K562 (cell line): ENCODE results near the gene KDM4C. TPM values are rescaled to one million over a fixed set of nuclear protein-coding genes. Genes with fewer than 3 reads are reported as not detected.

ENCODE experiments used
- ATAC-seq: fragments of 200-7000 bp; cut with Tn5 transposase; 3 replicates; pipeline ENCODE4 v1.9.1; 2020; ENCODE audit warnings: moderate library complexity
- BruUV-seq: library from RNA; stranded (reverse); fragments of 400-500 nt; replicated peaks from 2 replicates; lab custom pipeline; 2021; lab: Mats Ljungman, UMichigan
- CTCF ChIA-PET: fragments of 300-600 bp; formaldehyde crosslinking; extraction: SDS; loops from one replicate; lab custom pipeline; 2021; ENCODE audit warnings: low intra/inter-chr PET ratio; lab: Yijun Ruan, JAX
- POLR2A ChIA-PET: fragments of 300-600, 350-650 bp; sonication (Branson Sonifier 250); formaldehyde crosslinking; extraction: SDS; loops from one replicate; lab custom pipeline; 2021; ENCODE audit warnings: antibody characterized with exemption, inconsistent platforms; lab: Yijun Ruan, JAX
- DNase-seq, 4 experiments: peaks; one replicate each; pipeline versions ENCODE4 v3.0.0 to v3.0.0-alpha.2; 2011 to 2018; ENCODE audit warnings: low spot score in 3 of 4, mixed read lengths in 3 of 4; ENCODE audit errors: extremely low read depth in 1 of 4
- FAIRE-seq: peaks from 2 replicates; lab custom pipeline; 2011; peaks lifted over from hg19 to GRCh38; lab: Jason Lieb, UNC
- H2AFZ ChIP-seq: 2 replicates; pipeline ENCODE4 v1.6.0; 2011; ENCODE audit warnings: low read depth, low read length, control low read depth, inconsistent platforms
- H3K27ac ChIP-seq: fragments of 200-600 bp; 3 replicates; pipeline ENCODE4 v1.8.0; 2011; ENCODE audit warnings: low read depth, mild to moderate bottlenecking, control low read depth, inconsistent platforms, low read length, moderate library complexity, mixed read lengths; ENCODE audit errors: extremely low read depth
- H3K27me3 ChIP-seq, 2 experiments: fragments of 300-600 bp in 1 of 2; 2 replicates in 1 of 2; 3 replicates in 1 of 2; pipeline versions ENCODE4 v1.6.0 to v1.8.0; 2011; ENCODE audit warnings: inconsistent platforms in 2 of 2, low read length in 2 of 2, mild to moderate bottlenecking in 1 of 2, mixed read lengths in 1 of 2, moderate library complexity in 1 of 2; ENCODE audit not compliant: control insufficient read depth in 2 of 2, insufficient read depth in 2 of 2
- H3K36me3 ChIP-seq: fragments of 300-600 bp; 3 replicates; pipeline ENCODE4 v1.8.0; 2011; ENCODE audit warnings: mild to moderate bottlenecking, low read length, inconsistent platforms; ENCODE audit not compliant: control insufficient read depth, insufficient read depth
- H3K4me1 ChIP-seq, 2 experiments: fragments of 200-600 bp in 1 of 2; replicated peaks in 1 of 2; 2 replicates in 1 of 2; 3 replicates in 1 of 2; pipeline versions ENCODE4 v1.5.1 to v1.8.0; 2011; ENCODE audit warnings: inconsistent platforms in 2 of 2, low read length in 2 of 2, mild to moderate bottlenecking in 1 of 2, mixed read lengths in 1 of 2, moderate library complexity in 1 of 2; ENCODE audit not compliant: control insufficient read depth in 2 of 2, insufficient read depth in 2 of 2
- H3K4me2 ChIP-seq: 2 replicates; pipeline ENCODE4 v1.6.1; 2011; ENCODE audit warnings: low read length, control low read depth, inconsistent platforms, mixed read lengths; ENCODE audit not compliant: insufficient read depth
- H3K4me3 ChIP-seq: fragments of 200-600 bp; sonication (generic), shearing (Covaris generic); 2 replicates; pipeline ENCODE4 v1.5.1; 2016; ENCODE audit warnings: control low read depth, inconsistent platforms
- H3K79me2 ChIP-seq: fragments of 200-600 bp; 3 replicates; pipeline ENCODE4 v1.8.0; 2011; ENCODE audit warnings: low read length, inconsistent platforms; ENCODE audit not compliant: control insufficient read depth, insufficient read depth
- H3K9ac ChIP-seq, 2 experiments: 2 replicates each; pipeline versions ENCODE4 v1.6.0 to v1.6.1; 2011; ENCODE audit warnings: low read depth in 2 of 2, low read length in 2 of 2, control low read depth in 1 of 2, inconsistent platforms in 1 of 2, mild to moderate bottlenecking in 1 of 2, mixed read lengths in 1 of 2; ENCODE audit not compliant: insufficient read depth in 1 of 2
- H3K9me1 ChIP-seq: one replicate; pipeline ENCODE4 v1.6.0; 2011; ENCODE audit warnings: inconsistent platforms, mild to moderate bottlenecking, low read length, moderate library complexity; ENCODE audit not compliant: control insufficient read depth, insufficient read depth
- H3K9me3 ChIP-seq: replicated peaks from 2 replicates; pipeline ENCODE4 v1.5.1; 2011; ENCODE audit warnings: low read depth, low read length, inconsistent platforms; ENCODE audit not compliant: control insufficient read depth, insufficient read depth
- H4K20me1 ChIP-seq: replicated peaks from 2 replicates; pipeline ENCODE4 v1.6.1; 2011; ENCODE audit warnings: low read length, inconsistent platforms, mixed read lengths; ENCODE audit not compliant: control insufficient read depth, insufficient read depth
- CCNT2 ChIP-seq: IDR thresholded peaks from 2 replicates; pipeline ENCODE4 v1.6.1; 2011; ENCODE audit warnings: borderline replicate concordance, low read depth, mild to moderate bottlenecking, moderate library complexity, mixed read lengths, low read length; ENCODE audit not compliant: insufficient read length; ENCODE audit errors: extremely low read depth
- DPF2 ChIP-seq: fragments of 450-650 bp; IDR thresholded peaks from 2 replicates; pipeline ENCODE4 v1.6.1; 2016
- KAT8 ChIP-seq: fragments of 450-650 bp; IDR thresholded peaks from 2 replicates; pipeline ENCODE4 v1.6.1; 2016; ENCODE audit warnings: low read depth, mild to moderate bottlenecking
- NCOR1 ChIP-seq: fragments of 450-650 bp; IDR thresholded peaks from 2 replicates; pipeline ENCODE4 v1.6.1; 2016; ENCODE audit warnings: mild to moderate bottlenecking, moderate library complexity
- NR2C2 ChIP-seq, 2 experiments: fragments of 200-800 bp in 1 of 2; sonication (Bioruptor generic) in 1 of 2; sonication (generic) in 1 of 2; formaldehyde crosslinking in 1 of 2; IDR thresholded peaks; 2 replicates each; pipeline versions ENCODE4 v1.6.1 to v1.8.0; 2016 to 2022; ENCODE audit warnings: mild to moderate bottlenecking in 1 of 2, missing compliant biosample characterization in 1 of 2, missing genetic modification characterization in 1 of 2, missing genetic modification reagents in 1 of 2
- PHF20 ChIP-seq: fragments of 450-650 bp; IDR thresholded peaks from 2 replicates; pipeline ENCODE4 v1.6.1; 2018; ENCODE audit not compliant: partially characterized antibody
- RERE ChIP-seq: sonication (generic); formaldehyde crosslinking; IDR thresholded peaks from 2 replicates; pipeline ENCODE4 v1.8.0; 2023; ENCODE audit warnings: missing genetic modification reagents, mild to moderate bottlenecking, borderline replicate concordance
- SFPQ ChIP-seq: fragments of 200-400 bp; formaldehyde crosslinking; IDR thresholded peaks from 2 replicates; pipeline ENCODE4 v1.6.1; 2017; ENCODE audit warnings: mild to moderate bottlenecking, low read depth, low read length, moderate library complexity
- TOE1 ChIP-seq, 2 experiments: fragments of 450-650 bp in 1 of 2; sonication (generic) in 1 of 2; formaldehyde crosslinking in 1 of 2; IDR thresholded peaks; 2 replicates each; pipeline versions ENCODE4 v1.7.1 to v1.8.0; 2016 to 2022; ENCODE audit warnings: borderline replicate concordance in 2 of 2, mild to moderate bottlenecking in 2 of 2, antibody characterized with exemption in 1 of 2, inconsistent platforms in 1 of 2, low read depth in 1 of 2, missing genetic modification reagents in 1 of 2, moderate library complexity in 1 of 2
- USF2 ChIP-seq: sonication (generic); formaldehyde crosslinking; IDR thresholded peaks from 2 replicates; pipeline ENCODE4 v1.5.0; 2020; ENCODE audit warnings: missing genetic modification reagents
- ZNF140 ChIP-seq: fragments of 250-450 bp; sonication (Bioruptor Pico); IDR thresholded peaks from 2 replicates; pipeline ENCODE4 v1.8.0; 2021; ENCODE audit warnings: moderate library complexity, mild to moderate bottlenecking, inconsistent platforms
- ZNF146 ChIP-seq: IDR thresholded peaks from one replicate; pipeline ENCODE4 v1.6.1; 2018; ENCODE audit warnings: missing compliant biosample characterization; ENCODE audit not compliant: unreplicated experiment
- ZNF584 ChIP-seq: fragments of 200-800 bp; sonication (Bioruptor generic); IDR thresholded peaks from 2 replicates; pipeline ENCODE4 v1.6.1; 2016; ENCODE audit warnings: low read depth, mild to moderate bottlenecking, missing genetic modification characterization, missing compliant biosample characterization
- WGBS: fragments of 100-300 bp; shearing (Covaris generic); methylation state at CpG from one replicate; pipeline ENCODE4 v1.1.6; 2016; ENCODE audit warnings: low coverage, mixed read lengths; ENCODE audit not compliant: insufficient coverage; ENCODE audit errors: missing lambda C conversion rate; 5-methylcytosine and 5-hydroxymethylcytosine counted together
- in situ Hi-C: fragments of 300-500 bp; cut with MboI; formaldehyde crosslinking; loops from 4 replicates; pipeline ENCODE4 v1.15.0; 2018; ENCODE audit warnings: inconsistent platforms, mixed read lengths
- intact Hi-C: fragments of 100-400 bp; cut with micrococcal nuclease; formaldehyde crosslinking; loops from 2 replicates; pipeline ENCODE4 v1.14.2; 2022
- polyA plus RNA-seq, 8 experiments: library from polyadenylated mRNA; depleted of rRNA in 4 of 8; stranded (reverse) in 5 of 8; unstranded in 3 of 8; fragments of >200 nt; fragmentation: Nextera tagmentation in 2 of 8; fragmentation: Illumina TruSeq in 1 of 8; extraction: Ambion mirVana in 2 of 8; extraction: Trizol in 1 of 8; gene quantifications; 2 replicates each; pipeline versions ENCODE4 v1.2.1 to v1.2.3, GENCODE V29; 2011 to 2014; ENCODE audit warnings: inconsistent platforms in 1 of 8, missing spikeins in 1 of 8
- total RNA-seq, 7 experiments: library from RNA; depleted of rRNA in 6 of 7; stranded (reverse); fragments of >200 nt in 6 of 7; fragmentation: Illumina TruSeq in 2 of 7; extraction: Trizol in 2 of 7; gene quantifications; 2 replicates each; pipeline versions ENCODE4 v1.2.1 to v1.2.3, GENCODE V29; 2011 to 2021; ENCODE audit warnings: low replicate concordance in 1 of 7

Gene KDM4C
- total and polyA plus RNA-seq, 9 of the 15 experiments (the other 6 are each of a cell fraction or from before 2014, with no cell fraction given), result 5.4 to 17.0 (median 12.6) TPM

GRCh38 chr9:6978591-6978990 lies 220.8 kb downstream of the KDM4C start:
- BruUV-seq, result no TSS peak
- TF ChIP-seq PHF20 (no peak), USF2 (CRISPR knock-in tag) (no peak), ZNF140 (no peak), SFPQ (no peak), ZNF146 (CRISPR knock-in tag) (no peak), NCOR1 (no peak), TOE1 (IDR thresholded peaks at IDR 0.05; ENCODE audit: borderline replicate concordance) (no peak), TOE1 (CRISPR knock-in tag; IDR thresholded peaks at IDR 0.05; ENCODE audit: borderline replicate concordance, low read depth) (no peak), NR2C2 (CRISPR knock-in tag; IDR thresholded peaks at IDR 0.05) (no peak), NR2C2 (tag; IDR thresholded peaks at IDR 0.05) (no peak), RERE (CRISPR knock-in tag) (no peak), DPF2 (no peak), CCNT2 (no peak), KAT8 (no peak), ZNF584 (CRISPR knock-in tag) (no peak)

More at GRCh38 chr9:6978591-6978990, 220.8 kb downstream of the KDM4C start:
- H3K27ac ChIP-seq, result no peak overlapping the region
- H3K9me1 ChIP-seq, result no peaks in the 10 kb centered on the region
- ChIA-PET CTCF (no interaction called here), POLR2A (interaction anchor here (0.7 kb wide), 1 partner anchor 15 kb away, joined by 3 read pairs; no protein-coding TSS in a partner anchor)
- H3K9me3 ChIP-seq, result no peaks in the 10 kb centered on the region
- 64% methylated on average over 2 of the region's 2 CpGs for WGBS
- H3K9ac ChIP-seq, result no peak overlapping the region
- no peaks in the 10 kb centered on the region for H4K20me1 ChIP-seq
- no peaks in the 10 kb centered on the region for H3K79me2 ChIP-seq
- no peaks in the 10 kb centered on the region for H3K4me1 ChIP-seq
- H3K4me3 ChIP-seq, result no peak overlapping the region
- peaks cover 11% of the 10 kb centered on the region; the same call in 1 of the 3 replicates for H3K36me3 ChIP-seq
- H2AFZ ChIP-seq, result no peak overlapping the region
- DNase-seq, result no peak
- no peak overlapping the region for H3K4me2 ChIP-seq
- intact Hi-C loops, result no loop called here
- in situ Hi-C loops, result no loop called here
- FAIRE-seq, result no peak
- H3K27me3 ChIP-seq, result no peaks in the 10 kb centered on the region
- no peak for ATAC-seq
